Measurements from ENCODE around the gene ANKAR. TPM values are rescaled to one million over a fixed set of nuclear protein-coding genes. Genes with fewer than 3 reads are reported as not detected.

ANKAR gene
- total RNA-seq, 6 experiments from 2014 or later, result 1.4 to 2.2 (median 1.7) TPM

- no peaks in the 10 kb centered on the region for H3K9me3 Mint-ChIP-seq
- TF ChIP-seq, protein P1, sequence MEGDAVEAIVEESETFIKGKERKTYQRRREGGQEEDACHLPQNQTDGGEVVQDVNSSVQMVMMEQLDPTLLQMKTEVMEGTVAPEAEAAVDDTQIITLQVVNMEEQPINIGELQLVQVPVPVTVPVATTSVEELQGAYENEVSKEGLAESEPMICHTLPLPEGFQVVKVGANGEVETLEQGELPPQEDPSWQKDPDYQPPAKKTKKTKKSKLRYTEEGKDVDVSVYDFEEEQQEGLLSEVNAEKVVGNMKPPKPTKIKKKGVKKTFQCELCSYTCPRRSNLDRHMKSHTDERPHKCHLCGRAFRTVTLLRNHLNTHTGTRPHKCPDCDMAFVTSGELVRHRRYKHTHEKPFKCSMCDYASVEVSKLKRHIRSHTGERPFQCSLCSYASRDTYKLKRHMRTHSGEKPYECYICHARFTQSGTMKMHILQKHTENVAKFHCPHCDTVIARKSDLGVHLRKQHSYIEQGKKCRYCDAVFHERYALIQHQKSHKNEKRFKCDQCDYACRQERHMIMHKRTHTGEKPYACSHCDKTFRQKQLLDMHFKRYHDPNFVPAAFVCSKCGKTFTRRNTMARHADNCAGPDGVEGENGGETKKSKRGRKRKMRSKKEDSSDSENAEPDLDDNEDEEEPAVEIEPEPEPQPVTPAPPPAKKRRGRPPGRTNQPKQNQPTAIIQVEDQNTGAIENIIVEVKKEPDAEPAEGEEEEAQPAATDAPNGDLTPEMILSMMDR (IDR thresholded peaks at IDR 0.05), result no peak
- no peak overlapping the region for H3K27ac Mint-ChIP-seq
- no peak overlapping the region for H3K4me3 Mint-ChIP-seq
- H3K27me3 Mint-ChIP-seq (ENCODE audit: insufficient read depth), result no peaks in the 10 kb centered on the region
- peaks cover 50% of the 10 kb centered on the region for H3K4me1 Mint-ChIP-seq (ENCODE audit: low read depth)
- DNase-seq, result peak; percentile 62
- no peaks in the 10 kb centered on the region for H3K36me3 Mint-ChIP-seq (ENCODE audit: low read depth)
Measured at GRCh38 chr2:189631849-189632248, 42.6 kb upstream of the ANKAR start.

- no peaks in the 10 kb centered on the region for H3K36me3 Mint-ChIP-seq (ENCODE audit: low read depth)
- DNase-seq, result no peak
- H3K4me3 Mint-ChIP-seq, result no peak overlapping the region
- H3K4me1 Mint-ChIP-seq (ENCODE audit: low read depth), result peaks cover 50% of the 10 kb centered on the region
- no peaks in the 10 kb centered on the region for H3K27me3 Mint-ChIP-seq (ENCODE audit: insufficient read depth)
- no peak overlapping the region for H3K27ac Mint-ChIP-seq
- TF ChIP-seq, protein P1 (IDR thresholded peaks at IDR 0.05), result peak; percentile 70
- H3K9me3 Mint-ChIP-seq, result no peaks in the 10 kb centered on the region
Measured at GRCh38 chr2:189633392-189633811, 41.1 kb upstream of the ANKAR start.

DNA sequence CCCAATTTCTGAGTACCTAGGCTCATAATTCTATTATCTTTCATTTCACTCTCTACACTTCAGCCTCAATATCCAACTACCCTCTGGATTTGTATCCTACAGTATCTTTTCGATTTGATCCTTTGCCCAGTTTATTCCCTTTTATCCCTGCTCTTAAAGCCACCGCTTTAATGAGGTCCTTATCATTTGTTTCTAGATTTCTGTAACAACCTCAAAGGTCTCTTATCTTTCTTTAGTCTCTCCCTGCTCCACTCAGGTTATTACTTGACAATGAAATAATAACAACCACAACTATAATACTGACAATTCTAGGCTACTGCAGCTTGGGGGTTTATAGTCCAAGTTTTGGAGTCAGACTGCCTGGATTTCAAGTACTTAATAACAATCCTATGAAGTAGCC lies 39.1 kb upstream of the ANKAR start:
- Mint-ChIP-seq H3K4me3 (no peak overlapping the region), H3K9me3 (no peaks in the 10 kb centered on the region), H3K36me3 (ENCODE audit: low read depth) (no peaks in the 10 kb centered on the region), H3K4me1 (ENCODE audit: low read depth) (peaks cover 39% of the 10 kb centered on the region), H3K27me3 (ENCODE audit: insufficient read depth) (no peaks in the 10 kb centered on the region; the same call in 1 of the 2 replicates), H3K27ac (no peak overlapping the region)
- TF ChIP-seq, protein P1 (IDR thresholded peaks at IDR 0.05), result no peak
- no peak for DNase-seq

- Mint-ChIP-seq H3K27me3 (ENCODE audit: insufficient read depth) (no peaks in the 10 kb centered on the region; the same call in 1 of the 2 replicates), H3K4me3 (no peak overlapping the region), H3K27ac (no peak overlapping the region), H3K9me3 (no peaks in the 10 kb centered on the region), H3K36me3 (ENCODE audit: low read depth) (no peaks in the 10 kb centered on the region), H3K4me1 (ENCODE audit: low read depth) (peaks cover 27% of the 10 kb centered on the region)
- DNase-seq, result no peak
- TF ChIP-seq, protein P1 (IDR thresholded peaks at IDR 0.05), result no peak
Measured at GRCh38 chr2:189638301-189639006, 36.0 kb upstream of the ANKAR start.

- no peak for DNase-seq
Measured at GRCh38 chr2:189639007-189639609, 35.4 kb upstream of the ANKAR start.

More at GRCh38 chr2:189639007-189639609, 35.4 kb upstream of the ANKAR start:
- Mint-ChIP-seq H3K9me3 (no peaks in the 10 kb centered on the region), H3K27me3 (ENCODE audit: insufficient read depth) (no peaks in the 10 kb centered on the region; the same call in 1 of the 2 replicates), H3K4me3 (no peak overlapping the region), H3K36me3 (ENCODE audit: low read depth) (no peaks in the 10 kb centered on the region), H3K4me1 (ENCODE audit: low read depth) (peaks cover 23% of the 10 kb centered on the region), H3K27ac (no peak overlapping the region)
- TF ChIP-seq, protein P1 (IDR thresholded peaks at IDR 0.05), result no peak

Data from HFFc6 (cell line).